Lower leg skin (tissue), 4 donors: Measurements from ENCODE around the gene FAM131C. TPM values are rescaled to one million over a fixed set of nuclear protein-coding genes. Genes with fewer than 3 reads are reported as not detected.

Experiments used
- DNase-seq, 2 donors: peaks; one replicate each; pipeline ENCODE4 v3.0.0-alpha.2; 2019; ENCODE audit warnings: low spot score in 2 of 2
- H3K4me3 ChIP-seq: fragments of 200-600 bp; sonication (generic); 2 replicates; pipeline ENCODE4 v1.5.1; 2017; ENCODE audit warnings: mild to moderate bottlenecking, low read depth; ENCODE audit not compliant: poor library complexity, severe bottlenecking
- POLR2A ChIP-seq, 2 donors: fragments of 450-650 bp; IDR thresholded peaks; one replicate each; pipeline ENCODE4 v1.6.1; 2016 to 2017; ENCODE audit warnings: antibody characterized with exemption in 2 of 2, mild to moderate bottlenecking in 1 of 2, moderate library complexity in 1 of 2
- WGBS, 2 donors: methylation state at CpG; one replicate each; pipeline ENCODE4 v1.1.5; 2018; 5-methylcytosine and 5-hydroxymethylcytosine counted together
- intact Hi-C: fragments of 100-400 bp; cut with DNase I; formaldehyde crosslinking; loops from one replicate; pipeline ENCODE4 v1.15.0; 2023; ENCODE audit warnings: low total_unique reads
- total RNA-seq, 4 donors: library from RNA; depleted of rRNA; stranded (reverse); fragments of >200 nt; gene quantifications; one replicate each; pipeline ENCODE4 v1.1.0, GENCODE V29; 2016
- TF ChIP-seq, protein P1 (sequence below), 3 donors: fragments of 450-650 bp; IDR thresholded peaks; one replicate each; pipeline ENCODE4 v1.5.1; 2016; ENCODE audit warnings: antibody characterized with exemption in 3 of 3, mild to moderate bottlenecking in 3 of 3, moderate library complexity in 2 of 3

The FAM131C gene, protein sequence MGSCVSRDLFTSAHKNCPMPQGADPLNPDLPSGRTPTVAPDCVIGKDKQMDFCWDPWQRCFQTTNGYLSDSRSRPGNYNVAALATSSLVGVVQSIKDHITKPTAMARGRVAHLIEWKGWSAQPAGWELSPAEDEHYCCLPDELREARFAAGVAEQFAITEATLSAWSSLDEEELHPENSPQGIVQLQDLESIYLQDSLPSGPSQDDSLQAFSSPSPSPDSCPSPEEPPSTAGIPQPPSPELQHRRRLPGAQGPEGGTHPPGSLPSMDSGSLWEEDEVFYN
- total RNA-seq, result 1 to 10 TPM; 1.1 to 2.6 (median 1.7) TPM

- peak within 1 kb of the TSS; percentile 13 for H3K4me3 ChIP-seq
- TF ChIP-seq POLR2A (IDR thresholded peaks at IDR 0.05), result no peak
- TF ChIP-seq, protein P1, sequence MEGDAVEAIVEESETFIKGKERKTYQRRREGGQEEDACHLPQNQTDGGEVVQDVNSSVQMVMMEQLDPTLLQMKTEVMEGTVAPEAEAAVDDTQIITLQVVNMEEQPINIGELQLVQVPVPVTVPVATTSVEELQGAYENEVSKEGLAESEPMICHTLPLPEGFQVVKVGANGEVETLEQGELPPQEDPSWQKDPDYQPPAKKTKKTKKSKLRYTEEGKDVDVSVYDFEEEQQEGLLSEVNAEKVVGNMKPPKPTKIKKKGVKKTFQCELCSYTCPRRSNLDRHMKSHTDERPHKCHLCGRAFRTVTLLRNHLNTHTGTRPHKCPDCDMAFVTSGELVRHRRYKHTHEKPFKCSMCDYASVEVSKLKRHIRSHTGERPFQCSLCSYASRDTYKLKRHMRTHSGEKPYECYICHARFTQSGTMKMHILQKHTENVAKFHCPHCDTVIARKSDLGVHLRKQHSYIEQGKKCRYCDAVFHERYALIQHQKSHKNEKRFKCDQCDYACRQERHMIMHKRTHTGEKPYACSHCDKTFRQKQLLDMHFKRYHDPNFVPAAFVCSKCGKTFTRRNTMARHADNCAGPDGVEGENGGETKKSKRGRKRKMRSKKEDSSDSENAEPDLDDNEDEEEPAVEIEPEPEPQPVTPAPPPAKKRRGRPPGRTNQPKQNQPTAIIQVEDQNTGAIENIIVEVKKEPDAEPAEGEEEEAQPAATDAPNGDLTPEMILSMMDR (IDR thresholded peaks at IDR 0.05), result no peak
- WGBS, 2 donors, result 3 to 5% methylated on average over 16 to 17 of the region's 54 CpGs
- intact Hi-C loops, result no loop called here
- no peak for DNase-seq
These were observed at the start of gene FAM131C for GRCh38 chr1:16073490-16074119. FAM131C (minus strand) TSS chr1:16073651; CDS start chr1:16073442, 209 bp downstream.

DNA sequence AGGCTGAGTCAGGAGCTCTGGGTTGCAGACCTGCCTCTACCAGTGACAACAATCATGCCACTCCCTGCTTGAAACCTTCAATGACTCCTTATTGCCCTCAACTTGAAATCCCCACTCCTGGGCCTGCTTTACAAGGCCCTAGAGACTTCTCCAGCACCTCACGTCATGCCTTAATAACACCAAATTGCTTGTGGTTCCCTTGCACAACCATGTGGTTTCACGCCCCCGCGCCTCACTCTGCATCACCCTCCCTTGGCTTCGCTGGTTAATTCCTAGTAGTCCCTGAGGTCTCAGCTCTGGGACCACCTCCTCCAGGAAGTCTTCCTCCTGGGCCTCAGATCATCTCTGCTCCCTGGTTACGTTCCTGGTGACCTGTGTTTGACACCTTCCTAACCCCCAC lies 49.5 kb upstream of the FAM131C start:
- DNase-seq, result peak in 1 of 2 donors; percentile 48
- intact Hi-C loops, result no loop called here
- no peak for TF ChIP-seq POLR2A (IDR thresholded peaks at IDR 0.05)
- TF ChIP-seq, protein P1 (IDR thresholded peaks at IDR 0.05), result no peak
- WGBS, 2 donors, result 53 to 59% methylated on average over 6 of the region's 6 CpGs
- no peak overlapping the region for H3K4me3 ChIP-seq

GRCh38 chr1:16122350-16122881 lies 49.0 kb upstream of the FAM131C start:
- 71 to 82% methylated on average over 3 to 4 of the region's 4 CpGs for WGBS, 2 donors
- no peak overlapping the region for H3K4me3 ChIP-seq
- no peak for TF ChIP-seq POLR2A (IDR thresholded peaks at IDR 0.05)
- TF ChIP-seq, protein P1 (IDR thresholded peaks at IDR 0.05), result no peak
- intact Hi-C loops, result no loop called here
- DNase-seq, result no peak

DNA sequence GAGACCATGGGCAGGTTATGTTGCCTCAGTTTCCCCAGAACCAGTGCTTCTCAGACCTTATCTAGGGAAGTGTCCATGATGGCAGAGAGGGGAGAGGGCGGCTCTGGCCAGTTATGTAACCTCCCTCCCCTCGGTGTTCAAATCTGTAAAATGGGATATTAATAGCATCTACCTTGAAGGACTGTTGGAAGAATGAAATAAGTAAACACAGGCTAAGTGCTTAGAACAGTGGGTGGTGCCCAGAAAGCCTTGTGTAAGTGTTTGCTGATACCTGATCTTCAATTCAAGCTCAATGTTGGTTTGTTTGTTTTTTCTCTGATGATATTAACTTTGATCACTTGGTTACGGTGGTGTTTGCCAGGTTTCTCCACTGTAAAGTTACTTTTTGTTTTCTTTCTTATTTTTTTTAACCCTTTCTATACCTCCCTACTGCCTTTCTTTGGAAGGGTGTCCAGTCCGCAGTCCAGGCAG lies 47.5 kb upstream of the FAM131C start:
- DNase-seq, result no peak
- TF ChIP-seq, protein P1 (IDR thresholded peaks at IDR 0.05), result no peak
- TF ChIP-seq POLR2A (IDR thresholded peaks at IDR 0.05), result no peak
- H3K4me3 ChIP-seq, result no peak overlapping the region
- WGBS, 2 donors, result 65 to 67% methylated on average over 4 of the region's 4 CpGs
- intact Hi-C loops, result no loop called here

- WGBS, 2 donors, result 62 to 75% methylated on average over 1 of the region's 1 CpG
- H3K4me3 ChIP-seq, result no peak overlapping the region
- intact Hi-C loops, result no loop called here
- TF ChIP-seq, protein P1 (IDR thresholded peaks at IDR 0.05), result no peak
- TF ChIP-seq POLR2A (IDR thresholded peaks at IDR 0.05), result no peak
- DNase-seq, result no peak
These were observed 47.0 kb upstream of the FAM131C start for GRCh38 chr1:16120407-16120806.
